Endothelial cell of umbilical vein (primary cell): Measurements from ENCODE around the gene SIAH1. TPM values are rescaled to one million over a fixed set of nuclear protein-coding genes. Genes with fewer than 3 reads are reported as not detected.

Source experiments
- BruUV-seq: library from RNA; stranded (reverse); fragments of 400-500 nt; replicated peaks from 2 replicates; lab custom pipeline; 2021; lab: Mats Ljungman, UMichigan
- CTCF ChIA-PET: fragments of 300-600, 350-600 bp; sonication (Branson Sonifier 250); formaldehyde crosslinking; loops from one replicate; lab custom pipeline; 2021; ENCODE audit warnings: antibody characterized with exemption, inconsistent platforms; lab: Charles Lee
- POLR2A ChIA-PET: fragments of 300-600, 350-600 bp; sonication (Branson Sonifier 250); formaldehyde crosslinking; loops from one replicate; lab custom pipeline; 2021; ENCODE audit warnings: antibody characterized with exemption, inconsistent platforms; lab: Charles Lee
- DNase-seq: peaks from one replicate; pipeline ENCODE4 v3.0.0-alpha.2; 2011; ENCODE audit warnings: low read depth, low spot score
- FAIRE-seq: peaks from 2 replicates; lab custom pipeline; 2011; peaks lifted over from hg19 to GRCh38; lab: Jason Lieb, UNC
- H2AFZ ChIP-seq: 2 replicates; pipeline ENCODE4 v1.6.0; 2012; ENCODE audit warnings: low read depth, low read length, control low read depth, inconsistent platforms
- H3K27ac ChIP-seq: 2 replicates; pipeline ENCODE4 v1.5.1; 2011; ENCODE audit warnings: low read depth, mild to moderate bottlenecking, control low read depth, low read length, moderate library complexity; ENCODE audit not compliant: insufficient read depth
- H3K27me3 ChIP-seq, 2 experiments: 2 replicates each; pipeline versions ENCODE4 v1.6.0 to v1.6.1; 2011; ENCODE audit warnings: low read length in 2 of 2, mixed read lengths in 1 of 2; ENCODE audit not compliant: control insufficient read depth in 2 of 2, insufficient read depth in 2 of 2
- H3K36me3 ChIP-seq, 2 experiments: 2 replicates in 1 of 2; 3 replicates in 1 of 2; pipeline ENCODE4 v1.5.1; 2011; ENCODE audit warnings: low read length in 2 of 2, mild to moderate bottlenecking in 1 of 2, moderate library complexity in 1 of 2; ENCODE audit not compliant: control insufficient read depth in 2 of 2, insufficient read depth in 2 of 2; ENCODE audit errors: extremely low read depth in 1 of 2
- H3K4me1 ChIP-seq: 3 replicates; pipeline ENCODE4 v1.5.1; 2011; ENCODE audit warnings: mild to moderate bottlenecking, low read length; ENCODE audit not compliant: control insufficient read depth, insufficient read depth; ENCODE audit errors: extremely low read depth
- H3K4me2 ChIP-seq: 2 replicates; pipeline ENCODE4 v1.6.1; 2011; ENCODE audit warnings: low read length, control low read depth, mixed read lengths; ENCODE audit not compliant: insufficient read depth
- H3K4me3 ChIP-seq, 3 experiments: fragments of 200-600 bp in 1 of 3; sonication (generic), shearing (Covaris generic) in 1 of 3; replicated peaks in 1 of 3; 2 replicates each; pipeline ENCODE4 v1.5.1; 2011 to 2016; ENCODE audit warnings: control low read depth in 3 of 3, low read length in 3 of 3, mild to moderate bottlenecking in 2 of 3, inconsistent platforms in 1 of 3, low read depth in 1 of 3, moderate library complexity in 1 of 3; ENCODE audit not compliant: insufficient read depth in 1 of 3
- H3K79me2 ChIP-seq: 2 replicates; pipeline ENCODE4 v1.6.0; 2012; ENCODE audit warnings: low read length, inconsistent platforms; ENCODE audit not compliant: control insufficient read depth, insufficient read depth
- H3K9ac ChIP-seq: replicated peaks from 2 replicates; pipeline ENCODE3; 2011; ENCODE audit warnings: low read length, control low read depth; ENCODE audit not compliant: insufficient read depth; ENCODE audit errors: extremely low read depth
- H3K9me1 ChIP-seq: replicated peaks from 3 replicates; pipeline ENCODE4 v1.6.0; 2011; ENCODE audit warnings: mild to moderate bottlenecking, low read length; ENCODE audit not compliant: control insufficient read depth, insufficient read depth; ENCODE audit errors: extremely low read depth
- H3K9me3 ChIP-seq: replicated peaks from 2 replicates; pipeline ENCODE4 v1.5.1; 2012; ENCODE audit warnings: low read length, inconsistent platforms; ENCODE audit not compliant: control insufficient read depth, insufficient read depth
- H4K20me1 ChIP-seq: replicated peaks from 2 replicates; pipeline ENCODE3; 2011; ENCODE audit warnings: mild to moderate bottlenecking, low read length; ENCODE audit not compliant: control insufficient read depth, insufficient read depth; ENCODE audit errors: extremely low read depth
- CTCF ChIP-seq, 2 donors: IDR thresholded peaks; 1 replicate in 1 of 2; 2 replicates in 1 of 2; pipeline ENCODE4 v1.5.1; 2011; ENCODE audit warnings: low read length in 2 of 2, mild to moderate bottlenecking in 2 of 2, moderate library complexity in 2 of 2, control low read depth in 1 of 2, inconsistent platforms in 1 of 2, low read depth in 1 of 2; ENCODE audit not compliant: insufficient read depth in 1 of 2; ENCODE audit errors: extremely low read depth in 1 of 2
- EZH2 ChIP-seq: IDR thresholded peaks from 2 replicates; pipeline ENCODE4 v1.6.1; 2012; ENCODE audit warnings: borderline replicate concordance, low read depth, mild to moderate bottlenecking, moderate library complexity, low read length, inconsistent platforms; ENCODE audit not compliant: severe bottlenecking
- FOS ChIP-seq: IDR thresholded peaks from 2 replicates; pipeline ENCODE4 v1.6.1; 2011; ENCODE audit warnings: mild to moderate bottlenecking, low read length, moderate library complexity, borderline replicate concordance; ENCODE audit not compliant: insufficient read depth
- GATA2 ChIP-seq: IDR thresholded peaks from 2 replicates; pipeline ENCODE4 v1.7.0; 2011; ENCODE audit warnings: low read depth, mild to moderate bottlenecking, moderate library complexity, mixed read lengths, low read length; ENCODE audit not compliant: insufficient read length, insufficient read depth
- JUN ChIP-seq: IDR thresholded peaks from 2 replicates; pipeline ENCODE4 v1.6.1; 2011; ENCODE audit warnings: borderline replicate concordance, low read depth; ENCODE audit not compliant: insufficient read length, insufficient read depth
- MAX ChIP-seq: IDR thresholded peaks from 2 replicates; pipeline ENCODE4 v1.6.1; 2011; ENCODE audit not compliant: insufficient read depth, insufficient read length
- MYC ChIP-seq: IDR thresholded peaks from one replicate; pipeline ENCODE4 v1.6.1; 2011; ENCODE audit warnings: mild to moderate bottlenecking, low read depth, low read length
- POLR2A ChIP-seq: IDR thresholded peaks from 2 replicates; pipeline ENCODE4 v1.6.1; 2012; ENCODE audit warnings: low read depth, mild to moderate bottlenecking, control low read depth, low read length
- POLR2AphosphoS5 ChIP-seq: IDR thresholded peaks from 2 replicates; pipeline ENCODE4 v1.6.1; 2012; ENCODE audit warnings: low read depth, mild to moderate bottlenecking, control low read depth, low read length, moderate library complexity; ENCODE audit not compliant: insufficient read depth
- dilution Hi-C: fragments of 300-500 bp; cut with MboI; formaldehyde crosslinking; loops from one replicate; pipeline ENCODE4 v1.15.0; 2019; ENCODE audit warnings: low sequenced_read_pairs; ENCODE audit not compliant: extremely low pct_ligation_motif_present
- intact Hi-C: fragments of 100-400 bp; cut with micrococcal nuclease; formaldehyde crosslinking; loops from one replicate; pipeline ENCODE4 v1.10.0; 2022
- polyA plus RNA-seq, 4 experiments: library from polyadenylated mRNA; depleted of rRNA in 3 of 4; stranded (reverse) in 3 of 4; unstranded in 1 of 4; fragments of >200 nt; gene quantifications; 2 replicates each; pipeline versions ENCODE4 v1.2.1 to v1.2.3, GENCODE V29; 2011 to 2012; ENCODE audit warnings: missing spikeins in 1 of 4
- total RNA-seq: library from RNA; stranded (reverse); gene quantifications from 2 replicates; pipeline ENCODE4 v1.2.3, GENCODE V29; 2021

The SIAH1 gene
- total and polyA plus RNA-seq, 2 donors (not counting 3 experiments of a cell fraction or from before 2014, with no cell fraction given), result 14.4 to 19.9 TPM

- Histone ChIP-seq H3K36me3 (no peaks in the 10 kb centered on the region), H3K9ac (no peak overlapping the region), H3K27me3 (peaks cover 0 to 2% of the 10 kb centered on the region in 2 experiments), H2AFZ (no peak overlapping the region), H3K79me2 (no peaks in the 10 kb centered on the region), H3K4me2 (no peak overlapping the region), H3K4me3 (no peak overlapping the region), H3K9me3 (no peaks in the 10 kb centered on the region), H3K27ac (no peak overlapping the region), H3K4me1 (no peaks in the 10 kb centered on the region), H3K9me1 (no peaks in the 10 kb centered on the region), H4K20me1 (no peaks in the 10 kb centered on the region)
- CTCF ChIA-PET, result interaction anchor here (0.8 kb wide), 1 partner anchor 15 kb away, joined by 3 read pairs; no protein-coding TSS in a partner anchor
- intact Hi-C loops, result no loop called here
- DNase-seq (no peak), FAIRE-seq (no peak)
- TF ChIP-seq CTCF (IDR thresholded peaks at IDR 0.05; ENCODE audit: extremely low read depth in 1 of 2, insufficient read depth in 1 of 2, low read depth in 1 of 2, low read length in 2 of 2) (no peak), POLR2AphosphoS5 (no peak), GATA2 (no peak), FOS (no peak), MAX (no peak), EZH2 (no peak), POLR2A (no peak), JUN (no peak), MYC (no peak)
- POLR2A ChIA-PET, result no interaction called here
- BruUV-seq, result no TSS peak
- dilution Hi-C loops, result no loop called here
Measured at GRCh38 chr16:48395375-48395774, 10.2 kb upstream of the SIAH1 start.
